GM18507 (cell line): ENCODE data around the gene ZNF831.

Source experiments
- DNase-seq: peaks from one replicate; pipeline ENCODE4 v3.0.0; 2011; ENCODE audit warnings: low read depth; ENCODE audit not compliant: insufficient read length; ENCODE audit errors: extremely low spot score
- FAIRE-seq: peaks from 2 replicates; lab custom pipeline; 2011; peaks lifted over from hg19 to GRCh38; lab: Jason Lieb, UNC

Gene ZNF831

DNA sequence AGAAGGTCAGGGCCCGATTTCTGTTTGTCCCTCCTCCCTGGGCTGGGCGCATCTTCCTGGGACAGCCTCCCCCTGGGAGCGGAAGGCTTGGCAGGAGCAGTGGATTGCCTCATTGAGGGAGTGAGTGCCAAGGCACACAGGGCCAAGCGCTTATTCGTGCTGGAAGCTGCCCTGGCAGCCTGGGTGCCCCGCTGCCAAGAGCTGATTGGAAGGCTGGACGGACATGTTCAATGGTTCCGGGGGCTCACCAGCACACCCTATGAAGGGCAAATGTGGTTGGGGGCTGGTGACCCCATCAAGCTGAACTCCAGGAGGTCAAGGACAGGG, 10.3 kb upstream of the ZNF831 start:
- FAIRE-seq (no peak), DNase-seq (no peak)

DNA sequence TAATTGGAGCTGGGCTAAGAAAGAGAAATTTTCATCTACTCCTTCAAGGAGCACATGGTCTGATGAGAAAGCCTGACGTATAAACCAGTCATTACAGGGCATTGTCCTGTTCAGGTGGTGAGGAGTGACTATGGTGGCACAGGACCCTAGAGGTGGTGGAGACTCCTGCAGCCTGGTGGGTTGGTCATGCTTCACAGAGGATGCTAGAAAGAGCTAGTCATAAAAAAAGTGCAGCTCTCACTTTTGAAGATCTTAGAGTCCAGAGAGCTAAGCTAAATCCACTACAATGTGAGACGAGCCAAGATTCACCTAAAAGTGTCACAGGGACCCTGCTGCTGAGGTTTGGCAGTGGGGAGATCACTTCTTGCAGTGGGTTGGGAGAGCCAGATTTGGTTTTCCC, 9.8 kb upstream of the ZNF831 start:
- no peak for DNase-seq

DNA sequence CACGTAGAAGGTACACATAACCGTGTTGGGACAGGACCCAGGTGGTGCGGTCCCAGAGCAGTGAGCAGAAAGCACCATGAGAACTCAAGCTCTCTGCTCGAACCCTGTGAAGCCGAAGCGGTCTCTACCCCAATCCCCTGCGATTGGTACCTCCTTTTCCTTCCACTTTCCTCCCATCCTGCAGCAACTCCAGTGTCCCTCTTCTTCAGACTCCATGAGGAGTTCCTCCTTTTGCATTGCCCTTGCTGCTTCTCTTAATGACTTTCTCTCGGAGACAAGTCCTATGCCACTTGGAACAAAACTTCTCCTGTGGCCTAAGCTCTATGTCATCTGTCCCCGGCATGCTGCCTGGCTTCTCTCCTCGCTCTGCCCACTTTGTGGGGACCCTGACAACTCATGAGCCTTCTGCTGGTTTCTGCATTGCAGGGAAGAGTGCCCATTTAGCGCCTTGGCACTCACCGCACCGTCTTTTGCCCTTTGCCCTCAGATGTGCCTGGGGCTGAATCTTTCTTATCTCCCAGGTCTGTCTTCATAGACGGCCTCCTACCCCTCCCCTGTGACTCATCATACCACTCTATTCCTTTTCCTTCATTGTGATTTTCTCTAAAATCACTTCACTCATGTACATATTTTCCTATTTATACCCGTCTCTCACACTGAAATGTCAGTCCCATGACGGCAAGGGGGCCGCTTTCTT, 9.2 kb upstream of the ZNF831 start:
- FAIRE-seq: no peak
- DNase-seq: no peak

More for the DNA sequence above, 9.8 kb upstream of the ZNF831 start:
- FAIRE-seq: no peak

DNA sequence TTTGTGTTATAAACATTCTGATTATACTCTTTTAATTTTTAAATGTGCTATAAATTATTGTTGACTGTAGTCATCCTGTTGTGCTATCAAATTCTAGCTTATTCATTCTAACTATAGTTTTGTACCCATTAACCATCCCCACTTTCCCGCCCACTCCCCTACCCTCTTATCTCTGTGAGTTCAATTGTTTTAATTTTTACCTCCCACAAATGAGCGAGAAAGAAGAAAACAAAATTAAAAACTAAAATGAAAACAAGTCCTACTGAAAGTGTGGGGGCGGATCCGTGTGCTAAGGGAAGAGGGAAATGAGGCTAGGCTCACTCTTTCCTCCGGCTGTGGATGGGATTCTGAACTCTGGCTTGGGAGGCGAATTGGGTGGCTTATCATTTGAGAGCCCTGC, 6.6 kb upstream of the ZNF831 start:
- no peak for FAIRE-seq
- DNase-seq: no peak

DNA sequence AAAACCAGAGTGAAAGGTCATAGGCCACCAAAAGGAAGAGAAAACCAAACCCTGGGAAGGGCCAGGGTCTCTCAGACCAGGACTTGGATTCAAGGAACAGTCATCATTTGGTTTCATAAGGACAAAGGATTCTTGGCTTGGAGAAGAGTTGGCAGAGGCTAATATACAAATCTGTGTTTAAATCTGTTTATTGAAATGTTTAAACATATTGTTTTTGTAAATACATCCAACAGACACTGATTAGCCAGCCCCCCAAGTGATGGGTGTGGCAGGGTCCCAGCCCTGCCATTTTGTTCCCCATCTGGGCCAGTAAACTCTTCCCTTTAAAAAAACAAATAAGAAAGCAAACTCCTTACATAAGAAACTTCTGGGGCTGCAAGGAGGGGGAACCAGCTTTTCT, 6.1 kb upstream of the ZNF831 start:
- no peak for FAIRE-seq

DNA sequence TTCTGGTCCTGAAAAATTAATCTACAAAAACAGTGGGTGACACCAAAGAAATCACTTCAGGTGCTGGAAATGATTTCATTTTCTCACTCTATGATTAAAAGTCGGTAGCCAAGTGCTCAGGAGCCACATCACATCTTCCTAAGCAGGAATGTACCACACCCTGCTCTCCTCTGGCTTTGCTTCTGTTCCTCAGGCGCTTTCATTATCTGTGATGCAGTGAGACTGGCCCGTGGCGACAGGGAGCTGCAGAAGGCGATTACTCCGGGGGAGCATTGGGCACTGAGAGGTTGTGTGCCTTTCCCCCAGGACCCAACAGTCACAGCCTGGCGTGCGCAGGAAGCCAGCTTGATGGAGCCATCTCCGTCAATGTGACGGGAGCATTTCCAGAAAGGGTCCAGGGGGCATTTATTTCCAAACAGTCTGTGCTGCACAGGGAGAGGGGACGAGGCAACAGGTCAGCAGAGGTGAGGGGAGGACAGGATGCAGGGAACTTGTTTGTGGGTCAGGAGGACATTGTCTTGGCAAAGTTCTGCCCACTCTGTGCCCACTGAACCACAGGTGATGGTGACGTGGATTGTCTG, 5.6 kb upstream of the ZNF831 start:
- DNase-seq (no peak), FAIRE-seq (no peak)

More for the DNA sequence above, 6.1 kb upstream of the ZNF831 start:
- no peak for DNase-seq

DNA sequence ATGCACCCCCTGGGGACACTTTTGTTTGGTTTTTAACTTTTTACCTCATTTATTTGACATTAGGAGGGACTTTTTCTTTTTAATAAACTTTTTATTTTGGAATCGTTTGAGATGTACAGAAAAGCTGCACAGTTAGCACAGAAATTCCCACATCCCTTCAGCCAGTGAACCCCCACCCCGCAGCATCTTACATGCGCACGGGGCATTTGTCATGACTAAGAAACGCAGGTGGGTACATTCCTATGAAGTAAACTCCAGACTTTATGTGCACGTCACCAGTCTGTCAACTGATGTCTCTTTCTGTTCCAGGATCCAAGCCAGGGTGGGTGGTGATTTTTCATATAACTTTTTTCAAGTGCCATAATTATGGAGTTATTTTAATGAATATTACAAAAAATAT, 4.9 kb upstream of the ZNF831 start:
- DNase-seq: no peak
- FAIRE-seq: no peak

DNA sequence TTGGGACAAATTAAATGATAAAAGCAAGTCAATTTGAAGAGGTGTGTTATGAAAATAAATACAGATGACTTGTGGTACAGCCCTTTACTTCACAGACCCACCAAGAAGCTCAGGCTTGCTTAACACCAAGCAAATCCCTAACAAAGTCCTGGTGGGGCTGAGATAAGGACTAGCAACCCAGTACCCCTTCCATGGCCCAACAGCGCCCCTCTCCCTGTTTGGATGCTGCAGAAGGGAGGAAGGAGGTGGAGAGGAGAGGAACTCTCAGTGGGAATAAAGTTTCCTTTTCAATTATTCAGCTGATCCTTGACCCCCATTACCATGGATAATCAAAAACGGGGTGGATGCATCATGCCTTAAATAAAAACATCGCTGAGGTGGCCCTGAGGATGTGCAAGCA, 4.5 kb upstream of the ZNF831 start:
- FAIRE-seq: no peak
- no peak for DNase-seq

DNA sequence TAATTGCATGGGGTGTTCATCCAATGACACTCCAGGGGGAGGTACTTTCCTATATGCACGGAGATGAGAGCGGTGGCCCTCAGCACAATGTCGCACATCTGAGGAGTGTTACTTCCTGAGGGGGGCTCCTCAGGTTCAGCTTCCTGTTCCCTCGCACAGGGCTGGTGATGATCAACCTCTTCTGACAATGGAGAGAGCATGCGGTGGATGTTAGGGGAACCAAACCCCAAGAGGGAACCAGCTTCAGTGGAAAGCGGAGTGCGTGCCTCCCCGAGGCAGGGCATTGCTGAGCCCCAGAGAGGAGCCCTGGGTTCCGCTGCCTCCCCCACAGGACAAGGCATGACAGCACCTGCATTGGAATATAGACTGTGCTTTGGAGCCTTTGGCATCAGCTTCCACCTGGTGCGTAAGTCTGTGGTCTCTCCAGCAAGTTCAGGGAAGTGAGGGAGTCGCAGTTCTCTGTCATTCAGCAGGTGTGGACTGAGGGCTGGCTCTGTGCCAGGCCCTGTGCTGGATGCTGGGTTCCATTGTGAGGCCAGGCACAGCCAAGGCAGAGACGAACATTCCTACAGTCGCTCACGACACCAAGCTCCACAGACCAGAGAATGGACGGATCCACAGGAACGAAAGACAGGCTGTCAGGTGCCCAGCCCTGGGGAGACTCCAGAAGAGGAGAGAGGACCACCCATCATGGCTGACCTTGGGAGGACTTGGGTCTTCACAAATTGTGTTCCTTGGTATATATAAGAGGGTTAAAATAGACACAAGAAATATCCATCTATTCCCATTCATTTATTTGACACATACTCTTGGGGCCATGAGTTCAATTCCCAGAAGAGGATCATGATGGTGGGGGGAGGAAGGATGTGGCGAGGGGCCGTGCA, 3.9 kb upstream of the ZNF831 start:
- DNase-seq (no peak), FAIRE-seq (no peak)

DNA sequence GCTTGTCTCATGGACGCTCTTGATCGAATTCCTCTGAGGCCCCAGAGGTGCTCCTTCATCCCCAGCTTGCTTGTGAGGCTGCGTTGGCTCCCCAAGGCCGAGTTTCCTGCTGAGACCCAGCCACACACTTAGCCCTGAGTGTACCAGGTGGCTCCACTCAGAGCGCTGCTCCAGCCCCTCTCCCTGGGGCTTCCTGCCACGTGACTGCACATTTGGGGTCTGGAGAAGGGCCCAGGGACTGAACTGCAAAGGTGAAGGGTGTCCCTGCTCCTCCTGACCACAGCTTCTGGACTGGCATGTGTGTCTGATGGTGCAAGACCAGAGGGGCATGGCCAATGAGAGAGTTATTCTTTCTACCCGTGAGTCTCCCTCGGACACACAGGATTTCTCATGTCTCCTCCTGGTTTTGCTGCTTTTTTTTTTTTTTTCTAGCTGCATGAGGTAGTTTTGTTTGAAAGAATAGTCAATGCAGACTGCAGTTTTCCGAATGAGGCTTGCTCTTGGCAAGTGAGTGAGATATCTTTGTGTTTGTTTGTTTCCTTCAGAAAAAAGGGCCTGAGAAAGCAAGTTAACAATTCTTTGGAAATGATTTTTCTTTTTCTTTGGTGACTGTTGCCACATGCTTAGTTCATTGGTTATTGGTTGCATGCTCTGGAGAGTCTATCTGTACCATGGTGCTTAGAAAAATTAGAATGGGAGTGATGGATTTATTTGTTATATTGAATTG, 3.1 kb upstream of the ZNF831 start:
- no peak for DNase-seq
- no peak for FAIRE-seq

DNA sequence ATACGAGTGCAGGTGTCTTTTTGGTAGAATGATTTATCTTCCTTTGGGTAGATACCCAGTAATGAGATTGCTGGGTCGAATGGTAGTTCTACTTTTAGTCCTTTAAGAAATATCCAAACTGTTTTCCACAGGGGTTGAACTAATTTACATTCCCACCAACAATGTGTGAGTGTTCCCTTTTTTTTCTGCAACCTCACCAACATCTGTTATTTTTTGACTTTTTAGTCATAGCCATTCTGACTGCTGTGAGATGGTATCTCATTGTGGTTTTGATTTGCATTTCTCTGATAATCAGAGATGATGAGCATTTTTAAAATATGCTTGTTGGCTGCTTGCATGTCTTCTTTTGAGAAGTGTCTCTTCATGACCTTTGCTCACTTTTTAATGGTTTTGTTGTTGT, 1.9 kb upstream of the ZNF831 start:
- DNase-seq: no peak
- FAIRE-seq: peak; percentile 79

DNA sequence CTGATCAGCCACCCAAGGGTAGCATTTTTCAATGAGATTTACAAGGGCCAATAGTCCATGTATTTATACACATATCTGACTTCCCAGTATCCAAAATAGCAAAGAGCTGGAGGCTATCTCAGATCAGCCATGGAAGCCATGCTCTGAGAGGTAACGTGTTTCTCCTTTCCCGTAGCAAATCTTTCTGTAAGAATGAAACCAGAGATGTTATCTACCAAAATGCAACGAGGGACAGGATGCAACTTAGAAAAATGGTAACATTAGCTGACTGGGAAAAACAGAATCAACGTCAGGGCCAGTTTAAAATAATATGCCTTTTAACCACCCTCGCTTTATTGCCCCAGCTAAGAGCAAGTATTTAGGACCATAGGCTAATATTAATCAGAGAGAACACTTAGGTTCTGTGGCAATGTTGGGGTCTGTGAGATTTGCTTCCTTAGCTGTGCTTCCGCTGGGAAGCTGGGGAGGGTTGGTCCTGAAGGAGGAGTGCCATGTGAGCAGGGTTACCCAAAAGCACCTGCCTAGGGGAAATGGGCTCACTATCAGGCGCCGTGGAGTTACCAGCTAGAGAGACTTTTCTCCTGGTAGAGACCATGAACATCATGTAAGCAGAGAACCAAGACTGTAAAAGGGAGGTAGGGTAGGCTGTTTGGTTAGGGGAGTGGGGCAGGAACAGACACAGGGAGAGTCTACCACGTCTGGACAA, 1.2 kb downstream of the ZNF831 start:
- FAIRE-seq (no peak), DNase-seq (no peak)

DNA sequence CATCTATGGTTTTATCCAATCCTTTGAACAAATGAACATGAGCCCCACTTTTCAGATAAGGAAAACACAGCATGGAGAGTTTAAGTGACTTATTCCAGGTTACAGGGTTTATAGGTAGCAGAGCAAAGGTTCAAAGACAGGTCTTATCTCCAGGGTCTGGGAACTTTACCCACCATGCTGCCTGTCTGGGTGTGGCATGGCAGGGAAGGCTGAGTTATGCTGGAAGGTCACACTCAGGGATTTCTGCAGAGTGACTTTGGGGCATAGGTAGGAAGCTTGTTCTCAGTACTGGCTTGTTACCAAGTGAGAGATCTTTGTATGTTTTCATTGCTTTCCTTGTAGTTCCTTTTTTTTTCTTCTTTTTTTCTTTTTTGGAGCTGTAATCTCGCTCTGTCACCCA, 1.8 kb downstream of the ZNF831 start:
- FAIRE-seq: peak; percentile 56
- no peak for DNase-seq

DNA sequence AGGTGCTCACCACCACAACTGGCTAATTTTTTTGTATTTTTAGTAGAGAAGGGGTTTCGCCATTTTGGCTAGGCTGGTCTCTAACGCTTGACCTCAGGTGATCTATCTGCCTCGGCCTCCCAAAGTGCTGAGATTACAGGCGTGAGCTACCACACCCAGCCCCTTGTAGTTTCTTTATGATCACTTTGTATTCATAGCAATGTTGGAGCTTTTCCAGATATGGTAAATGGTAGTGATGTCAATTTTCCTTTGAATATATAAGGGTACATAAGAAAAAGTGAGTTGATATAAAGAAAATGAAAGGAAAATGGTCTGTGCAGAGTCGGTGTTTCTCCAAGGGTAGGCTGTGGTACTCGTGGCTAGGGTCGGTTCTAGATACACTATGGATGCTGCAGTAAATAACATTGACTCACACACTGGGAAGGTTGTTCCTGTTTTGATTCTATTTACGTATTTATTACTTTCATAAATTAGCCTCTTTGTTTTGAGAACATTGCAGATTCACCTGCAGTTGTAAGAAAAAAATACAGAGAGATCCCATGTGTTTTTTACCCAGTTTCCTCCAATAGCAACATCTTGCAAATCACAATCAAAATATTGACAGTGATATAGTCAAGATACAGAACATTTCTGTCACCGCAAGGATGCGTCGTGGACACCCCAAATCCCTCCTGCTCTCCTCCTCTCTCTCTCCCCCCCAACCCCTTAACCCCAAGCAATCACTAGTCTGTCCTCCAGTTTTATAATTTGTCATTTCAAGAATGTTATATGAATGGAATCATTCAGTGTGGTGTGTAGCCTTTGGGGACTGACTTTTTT, 2.5 kb downstream of the ZNF831 start:
- peak; percentile 29 for FAIRE-seq

DNA sequence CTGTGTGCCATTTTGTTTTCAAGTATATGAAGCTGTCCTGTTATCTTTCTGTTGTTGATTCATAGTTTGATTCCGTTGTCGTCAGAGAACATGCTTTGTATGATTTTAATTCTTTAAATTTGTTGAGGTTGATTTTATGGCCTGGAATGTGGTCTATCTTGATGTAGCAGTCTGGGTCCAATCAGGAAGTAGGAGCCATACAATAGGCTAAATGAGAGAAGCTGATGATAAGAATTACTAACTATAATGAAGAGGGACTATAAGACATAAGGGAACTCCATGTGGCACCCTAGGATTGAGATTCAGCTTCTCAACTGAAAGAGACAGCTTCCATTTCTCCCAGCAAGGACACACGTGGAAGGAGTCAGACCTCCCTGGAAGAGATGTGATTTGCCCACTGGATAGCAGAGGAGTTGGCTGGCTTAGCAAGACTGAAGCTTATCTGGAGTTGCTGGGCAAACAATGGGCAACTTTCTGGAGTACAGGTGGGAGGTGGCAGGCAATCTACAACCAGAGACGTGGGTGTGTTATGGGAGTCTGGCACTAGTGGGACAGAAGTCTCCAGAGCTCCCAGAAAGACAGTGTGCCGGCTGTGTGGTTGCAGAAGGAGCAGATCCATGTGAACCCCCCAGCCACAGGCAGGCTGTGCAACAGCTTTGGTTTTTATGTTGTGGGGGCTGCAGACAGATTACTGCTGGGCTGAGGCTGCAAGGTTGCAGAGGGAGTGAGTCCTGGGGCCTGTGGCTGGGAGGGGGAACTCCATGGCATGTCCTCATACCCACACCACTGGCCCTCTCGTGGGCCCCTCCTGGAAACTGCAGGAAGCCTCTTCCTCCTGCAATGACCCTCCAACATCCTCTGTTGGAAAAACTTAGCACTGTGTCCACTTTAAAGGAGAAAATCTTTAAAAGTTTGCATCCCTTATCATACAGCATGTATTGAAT, 7.1 kb downstream of the ZNF831 start:
- no peak for FAIRE-seq
- no peak for DNase-seq

More for the DNA sequence above, 2.5 kb downstream of the ZNF831 start:
- DNase-seq: no peak

DNA sequence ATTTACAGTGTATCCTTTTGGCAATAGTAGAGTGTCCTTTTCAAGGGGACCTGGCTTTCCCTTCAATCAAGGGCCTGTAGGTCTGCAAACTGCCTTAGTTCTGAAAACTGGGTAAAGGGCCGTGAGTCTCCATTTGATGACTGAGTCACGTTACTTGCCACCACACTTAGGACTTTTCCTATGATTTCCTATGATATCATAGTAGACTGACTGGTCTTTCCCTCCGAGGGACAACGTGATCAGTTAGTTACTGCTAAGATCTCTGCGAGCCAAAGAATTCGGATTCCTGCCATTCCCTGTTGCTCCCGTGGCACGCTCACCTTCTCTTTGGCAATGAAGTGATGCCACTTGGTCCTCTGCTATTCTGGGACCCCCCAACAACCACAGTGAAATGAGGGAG, 8.4 kb downstream of the ZNF831 start:
- FAIRE-seq: no peak

DNA sequence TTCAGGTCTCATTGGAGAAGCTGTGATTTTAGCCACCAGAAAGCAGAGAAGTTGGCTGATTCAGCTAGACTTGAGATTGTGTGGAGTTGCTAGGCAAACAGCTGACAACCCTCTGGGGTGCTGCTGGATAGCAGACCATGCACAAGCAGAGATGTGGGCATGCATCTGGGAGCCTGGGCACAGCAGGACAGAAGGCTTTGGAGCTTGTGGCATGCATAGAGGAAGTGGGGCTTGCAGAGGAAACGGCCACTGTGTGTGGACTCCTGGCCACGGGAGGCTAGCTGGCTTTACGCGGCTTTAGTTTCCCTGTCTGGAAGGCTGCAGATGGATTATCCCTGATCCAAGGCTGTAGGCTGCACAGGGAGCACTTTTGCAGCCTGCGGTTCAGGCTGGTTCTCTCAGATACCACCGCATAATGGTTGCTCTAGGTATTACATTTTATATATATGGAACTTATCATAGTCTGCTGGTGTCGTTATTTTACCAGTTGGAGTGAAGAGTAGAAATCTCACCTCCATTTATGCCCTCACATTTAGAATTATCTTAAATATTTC, 10.4 kb downstream of the ZNF831 start:
- DNase-seq: no peak

More for the DNA sequence above, 8.4 kb downstream of the ZNF831 start:
- no peak for DNase-seq

More for the DNA sequence above, 10.4 kb downstream of the ZNF831 start:
- no peak for FAIRE-seq
